HepG2 (cell line): ENCODE measurements around the gene MRPL58. TPM values are rescaled to one million over a fixed set of nuclear protein-coding genes. Genes with fewer than 3 reads are reported as not detected.

Source experiments
- ATAC-seq: fragments of 200-7000 bp; cut with Tn5 transposase; 3 replicates; pipeline ENCODE4 v1.9.1; 2020; ENCODE audit warnings: mild to moderate bottlenecking, moderate library complexity
- BruUV-seq: library from RNA; stranded (reverse); fragments of 400-500 nt; replicated peaks from 2 replicates; lab custom pipeline; 2021; lab: Mats Ljungman, UMichigan
- CTCF ChIA-PET: fragments of 300-600 bp; formaldehyde crosslinking; extraction: SDS; loops from one replicate; lab custom pipeline; 2021; ENCODE audit warnings: low total read pairs, inconsistent platforms, low intra/inter-chr PET ratio; lab: Yijun Ruan, JAX
- POLR2A ChIA-PET: fragments of 350-600 bp; sonication (Branson Sonifier 250); formaldehyde crosslinking; loops from one replicate; lab custom pipeline; 2020; ENCODE audit warnings: antibody characterized with exemption, inconsistent platforms; lab: Yijun Ruan, JAX
- DNase-seq: peaks from one replicate; pipeline ENCODE4 v3.0.0-alpha.2; 2015; ENCODE audit warnings: low spot score
- FAIRE-seq: peaks from 3 replicates; lab custom pipeline; 2011; peaks lifted over from hg19 to GRCh38; lab: Jason Lieb, UNC
- H2AFZ ChIP-seq: one replicate; pipeline ENCODE4 v1.6.1; 2011; ENCODE audit warnings: low read length, inconsistent platforms
- H3K27ac ChIP-seq: fragments of 300-600 bp; 3 replicates; pipeline ENCODE4 v1.8.0; 2011; ENCODE audit warnings: mixed run types, mild to moderate bottlenecking, mixed read lengths, low read length, inconsistent platforms; ENCODE audit not compliant: insufficient read depth; ENCODE audit errors: extremely low read length
- H3K27me3 ChIP-seq, 2 experiments: fragments of 200-600 bp in 1 of 2; 2 replicates in 1 of 2; 3 replicates in 1 of 2; pipeline versions ENCODE4 v1.6.0 to v1.8.0; 2011; ENCODE audit warnings: low read length in 2 of 2, mild to moderate bottlenecking in 2 of 2, moderate library complexity in 2 of 2, inconsistent platforms in 1 of 2; ENCODE audit not compliant: insufficient read depth in 2 of 2, control insufficient read depth in 1 of 2
- H3K36me3 ChIP-seq, 2 experiments: fragments of 200-600 bp in 1 of 2; replicated peaks in 1 of 2; 2 replicates in 1 of 2; 3 replicates in 1 of 2; pipeline versions ENCODE4 v1.5.1 to v1.8.0; 2011; ENCODE audit warnings: low read length in 2 of 2, inconsistent platforms in 1 of 2; ENCODE audit not compliant: insufficient read depth in 2 of 2, control insufficient read depth in 1 of 2
- H3K4me1 ChIP-seq: 2 replicates; pipeline ENCODE4 v1.5.1; 2012; ENCODE audit warnings: low read length, inconsistent platforms; ENCODE audit not compliant: insufficient read depth
- H3K4me2 ChIP-seq: 2 replicates; pipeline ENCODE4 v1.6.0; 2011; ENCODE audit warnings: low read depth, low read length, inconsistent platforms
- H3K4me3 ChIP-seq, 3 experiments: fragments of 200-600 bp in 1 of 3; sonication (generic), shearing (Covaris generic) in 1 of 3; replicated peaks in 1 of 3; 2 replicates each; pipeline ENCODE4 v1.5.1; 2011 to 2016; ENCODE audit warnings: low read length in 3 of 3, inconsistent platforms in 2 of 3, low read depth in 2 of 3, mild to moderate bottlenecking in 2 of 3, control low read depth in 1 of 3, mixed read lengths in 1 of 3; ENCODE audit not compliant: insufficient read depth in 1 of 3
- H3K79me2 ChIP-seq: one replicate; pipeline ENCODE4 v1.6.1; 2011; ENCODE audit warnings: low read length, inconsistent platforms; ENCODE audit not compliant: insufficient read depth
- H3K9ac ChIP-seq: 2 replicates; pipeline ENCODE4 v1.6.0; 2011; ENCODE audit warnings: mild to moderate bottlenecking, low read depth, low read length, inconsistent platforms; ENCODE audit not compliant: insufficient read depth
- H3K9me3 ChIP-seq: 2 replicates; pipeline ENCODE4 v1.5.1; 2012; ENCODE audit warnings: mild to moderate bottlenecking, low read length
- H4K20me1 ChIP-seq: 2 replicates; pipeline ENCODE4 v1.6.0; 2011; ENCODE audit warnings: inconsistent platforms, mild to moderate bottlenecking, low read length, moderate library complexity; ENCODE audit not compliant: insufficient read depth
- GLI4 ChIP-seq: sonication (generic); formaldehyde crosslinking; IDR thresholded peaks from 2 replicates; pipeline ENCODE4 v1.5.1; 2020; ENCODE audit warnings: missing genetic modification reagents, mild to moderate bottlenecking, moderate library complexity, borderline replicate concordance
- TCF12 ChIP-seq, 2 experiments: fragments of 450-650 bp in 1 of 2; sonication (generic) in 1 of 2; formaldehyde crosslinking in 1 of 2; IDR thresholded peaks; 2 replicates each; pipeline versions ENCODE4 v1.6.1 to v1.8.0; 2017 to 2022; ENCODE audit warnings: antibody characterized with exemption in 1 of 2, mild to moderate bottlenecking in 1 of 2, missing genetic modification reagents in 1 of 2, moderate library complexity in 1 of 2
- ZNF33A ChIP-seq: sonication (generic); formaldehyde crosslinking; IDR thresholded peaks from 2 replicates; pipeline ENCODE4 v1.5.1; 2020; ENCODE audit warnings: missing genetic modification reagents, mild to moderate bottlenecking, moderate library complexity, borderline replicate concordance
- WGBS: methylation state at CpG from one replicate; pipeline ENCODE4 v1.1.6; 2017; ENCODE audit warnings: low lambda C conversion rate; 5-methylcytosine and 5-hydroxymethylcytosine counted together
- in situ Hi-C: cut with HindIII; loops from 2 replicates; pipeline ENCODE4 v1.10.0; 2017; ENCODE audit warnings: low pct_unique_long_range_greater_than_20kb; ENCODE audit not compliant: extremely low pct_ligation_motif_present
- intact Hi-C: fragments of 100-400 bp; cut with micrococcal nuclease; formaldehyde crosslinking; loops from one replicate; pipeline ENCODE4 v1.10.0; 2022; ENCODE audit not compliant: unreplicated experiment
- polyA plus RNA-seq, 8 experiments: library from polyadenylated mRNA; depleted of rRNA in 3 of 8; stranded (reverse) in 7 of 8; unstranded in 1 of 8; fragments of >200 nt; fragmentation: Illumina TruSeq in 4 of 8; extraction: Trizol in 4 of 8; gene quantifications; 2 replicates each; pipeline versions ENCODE4 v1.2.1 to v1.2.3, GENCODE V29; 2011 to 2016; ENCODE audit warnings: low read depth in 4 of 8, missing spikeins in 1 of 8, mixed read lengths in 1 of 8; ENCODE audit not compliant: insufficient read depth in 1 of 8
- total RNA-seq, 5 experiments: library from RNA; depleted of rRNA; stranded (reverse); fragments of >200 nt; fragmentation: Illumina TruSeq; extraction: Trizol; gene quantifications; 2 replicates each; pipeline ENCODE4 v1.2.3, GENCODE V29; 2016; ENCODE audit warnings: low read depth in 1 of 5
- TF ChIP-seq, protein P1 (sequence below): sonication (generic); formaldehyde crosslinking; IDR thresholded peaks from 2 replicates; pipeline ENCODE4 v1.5.0; 2020; ENCODE audit warnings: mild to moderate bottlenecking, missing genetic modification reagents, borderline replicate concordance
- TF ChIP-seq, protein P2 (sequence below): sonication (generic); formaldehyde crosslinking; IDR thresholded peaks from 2 replicates; pipeline ENCODE4 v1.4.0; 2020; ENCODE audit warnings: missing genetic modification reagents, low read depth, mild to moderate bottlenecking, borderline replicate concordance
- TF ChIP-seq, protein P3 (sequence below): sonication (generic); formaldehyde crosslinking; IDR thresholded peaks from 2 replicates; pipeline ENCODE4 v1.4.0; 2020; ENCODE audit warnings: missing genetic modification reagents
- TF ChIP-seq, protein P4 (sequence below): IDR thresholded peaks from 2 replicates; pipeline ENCODE4 v1.6.1; 2016; ENCODE audit warnings: mild to moderate bottlenecking
- TF ChIP-seq, protein P5 (sequence below): sonication (generic); formaldehyde crosslinking; IDR thresholded peaks from 2 replicates; pipeline ENCODE4 v1.5.0; 2020; ENCODE audit warnings: missing genetic modification reagents

The MRPL58 gene
- total and polyA plus RNA-seq, 2 of the 13 experiments (the other 11 are each of a cell fraction or from before 2014, with no cell fraction given) = 44.9 to 68.9 TPM

DNA sequence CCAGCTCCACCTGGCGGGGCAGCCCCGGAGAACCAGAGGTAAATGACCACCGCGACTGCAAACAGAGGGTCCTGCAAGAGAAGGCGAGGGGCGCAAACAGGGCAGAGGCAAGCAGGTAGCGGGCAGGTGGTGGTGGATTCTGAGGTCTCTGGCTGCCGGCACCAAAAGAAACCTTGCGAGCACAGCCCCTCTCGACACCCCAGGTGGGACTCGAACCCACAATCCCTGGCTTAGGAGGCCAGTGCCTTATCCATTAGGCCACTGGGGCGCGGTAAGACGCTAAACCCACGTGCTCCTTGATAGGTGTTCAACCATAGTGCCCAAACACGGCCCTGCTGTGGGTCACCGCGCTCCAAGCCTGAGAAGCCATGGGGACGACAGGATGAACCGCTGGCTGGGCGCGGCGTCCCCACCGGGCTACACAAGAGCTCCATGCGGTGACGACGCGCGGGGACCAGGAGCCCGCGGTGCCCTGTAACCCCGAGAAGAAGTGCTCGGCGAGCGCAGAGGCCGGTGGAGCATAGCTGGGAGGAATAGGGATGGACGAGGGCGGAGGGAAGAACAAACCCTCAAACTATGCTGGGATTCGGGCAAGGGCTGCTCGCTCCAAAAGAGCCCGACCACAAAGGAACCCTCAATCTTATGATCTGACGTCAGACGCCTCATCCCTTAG lies 21.9 kb downstream of the MRPL58 start:
- Histone ChIP-seq H4K20me1 (no peaks in the 10 kb centered on the region), H3K9ac (peak overlapping the region; percentile 90), H2AFZ (peak overlapping the region; percentile 60), H3K4me1 (peaks cover 37% of the 10 kb centered on the region), H3K36me3 (peaks cover 6% of the 10 kb centered on the region in 2 experiments; a peak in 4 of 5 replicates), H3K79me2 (no peaks in the 10 kb centered on the region), H3K9me3 (no peaks in the 10 kb centered on the region), H3K27me3 (peaks cover 0 to 6% of the 10 kb centered on the region in 2 experiments; a peak in 3 of 5 replicates), H3K4me2 (peak overlapping the region; percentile 98), H3K27ac (peak overlapping the region; percentile 94), H3K4me3 (peak overlapping the region; percentile 76 to 93 (median 91))
- POLR2A ChIA-PET = interaction anchor here (0.6 to 4.1 kb wide), 34 partner anchors 8 to 359 kb away, joined by 3 to 77 read pairs (median 6); partner anchors contain the start of genes ARMC7, ATP5PD, CDR2L and FDXR
- CTCF ChIA-PET = interaction anchor here (1.3 kb wide), 1 partner anchor 74 kb away, joined by 3 read pairs; no protein-coding TSS in a partner anchor
- under 1% methylated on average over 37 of the region's 43 CpGs for WGBS
- in situ Hi-C loops = no loop called here
- FAIRE-seq (peak; percentile 72), ATAC-seq (peak; percentile 58), DNase-seq (peak; percentile 94)
- BruUV-seq = TSS peak; percentile 50
- intact Hi-C loops = loop anchor here (1.0 to 2.0 kb wide), 3 partner anchors 47 to 52 kb away; partner anchors contain the start of genes CDR2L and SLC16A5
- peak; percentile 68; the same call in 1 of the 2 replicates for TF ChIP-seq GLI4 (CRISPR knock-in tag)
- TF ChIP-seq, protein P1, sequence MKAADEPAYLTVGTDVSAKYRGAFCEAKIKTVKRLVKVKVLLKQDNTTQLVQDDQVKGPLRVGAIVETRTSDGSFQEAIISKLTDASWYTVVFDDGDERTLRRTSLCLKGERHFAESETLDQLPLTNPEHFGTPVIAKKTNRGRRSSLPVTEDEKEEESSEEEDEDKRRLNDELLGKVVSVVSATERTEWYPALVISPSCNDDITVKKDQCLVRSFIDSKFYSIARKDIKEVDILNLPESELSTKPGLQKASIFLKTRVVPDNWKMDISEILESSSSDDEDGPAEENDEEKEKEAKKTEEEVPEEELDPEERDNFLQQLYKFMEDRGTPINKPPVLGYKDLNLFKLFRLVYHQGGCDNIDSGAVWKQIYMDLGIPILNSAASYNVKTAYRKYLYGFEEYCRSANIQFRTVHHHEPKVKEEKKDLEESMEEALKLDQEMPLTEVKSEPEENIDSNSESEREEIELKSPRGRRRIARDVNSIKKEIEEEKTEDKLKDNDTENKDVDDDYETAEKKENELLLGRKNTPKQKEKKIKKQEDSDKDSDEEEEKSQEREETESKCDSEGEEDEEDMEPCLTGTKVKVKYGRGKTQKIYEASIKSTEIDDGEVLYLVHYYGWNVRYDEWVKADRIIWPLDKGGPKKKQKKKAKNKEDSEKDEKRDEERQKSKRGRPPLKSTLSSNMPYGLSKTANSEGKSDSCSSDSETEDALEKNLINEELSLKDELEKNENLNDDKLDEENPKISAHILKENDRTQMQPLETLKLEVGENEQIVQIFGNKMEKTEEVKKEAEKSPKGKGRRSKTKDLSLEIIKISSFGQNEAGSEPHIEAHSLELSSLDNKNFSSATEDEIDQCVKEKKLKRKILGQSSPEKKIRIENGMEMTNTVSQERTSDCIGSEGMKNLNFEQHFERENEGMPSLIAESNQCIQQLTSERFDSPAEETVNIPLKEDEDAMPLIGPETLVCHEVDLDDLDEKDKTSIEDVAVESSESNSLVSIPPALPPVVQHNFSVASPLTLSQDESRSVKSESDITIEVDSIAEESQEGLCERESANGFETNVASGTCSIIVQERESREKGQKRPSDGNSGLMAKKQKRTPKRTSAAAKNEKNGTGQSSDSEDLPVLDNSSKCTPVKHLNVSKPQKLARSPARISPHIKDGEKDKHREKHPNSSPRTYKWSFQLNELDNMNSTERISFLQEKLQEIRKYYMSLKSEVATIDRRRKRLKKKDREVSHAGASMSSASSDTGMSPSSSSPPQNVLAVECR = no peak; the same call in 1 of the 2 replicates
- TF ChIP-seq, protein P2, sequence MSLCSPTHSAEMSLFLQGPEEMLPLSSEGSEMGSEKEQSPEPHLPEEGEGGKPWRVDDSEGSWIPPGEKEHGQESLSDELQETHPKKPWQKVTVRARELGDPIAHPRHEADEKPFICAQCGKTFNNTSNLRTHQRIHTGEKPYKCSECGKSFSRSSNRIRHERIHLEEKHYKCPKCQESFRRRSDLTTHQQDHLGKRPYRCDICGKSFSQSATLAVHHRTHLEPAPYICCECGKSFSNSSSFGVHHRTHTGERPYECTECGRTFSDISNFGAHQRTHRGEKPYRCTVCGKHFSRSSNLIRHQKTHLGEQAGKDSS (CRISPR knock-in tag) = peak; percentile 95; the same call in 1 of the 2 replicates
- no peak for TF ChIP-seq TCF12 (IDR thresholded peaks at IDR 0.05)
- TF ChIP-seq TCF12 (CRISPR knock-in tag; IDR thresholded peaks at IDR 0.05) = peak; percentile 45; the same call in 1 of the 2 replicates
- TF ChIP-seq, protein P3, sequence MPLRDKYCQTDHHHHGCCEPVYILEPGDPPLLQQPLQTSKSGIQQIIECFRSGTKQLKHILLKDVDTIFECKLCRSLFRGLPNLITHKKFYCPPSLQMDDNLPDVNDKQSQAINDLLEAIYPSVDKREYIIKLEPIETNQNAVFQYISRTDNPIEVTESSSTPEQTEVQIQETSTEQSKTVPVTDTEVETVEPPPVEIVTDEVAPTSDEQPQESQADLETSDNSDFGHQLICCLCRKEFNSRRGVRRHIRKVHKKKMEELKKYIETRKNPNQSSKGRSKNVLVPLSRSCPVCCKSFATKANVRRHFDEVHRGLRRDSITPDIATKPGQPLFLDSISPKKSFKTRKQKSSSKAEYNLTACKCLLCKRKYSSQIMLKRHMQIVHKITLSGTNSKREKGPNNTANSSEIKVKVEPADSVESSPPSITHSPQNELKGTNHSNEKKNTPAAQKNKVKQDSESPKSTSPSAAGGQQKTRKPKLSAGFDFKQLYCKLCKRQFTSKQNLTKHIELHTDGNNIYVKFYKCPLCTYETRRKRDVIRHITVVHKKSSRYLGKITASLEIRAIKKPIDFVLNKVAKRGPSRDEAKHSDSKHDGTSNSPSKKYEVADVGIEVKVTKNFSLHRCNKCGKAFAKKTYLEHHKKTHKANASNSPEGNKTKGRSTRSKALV (CRISPR knock-in tag) = no peak
- no peak; the same call in 1 of the 2 replicates for TF ChIP-seq ZNF33A (CRISPR knock-in tag)
- TF ChIP-seq, protein P4, sequence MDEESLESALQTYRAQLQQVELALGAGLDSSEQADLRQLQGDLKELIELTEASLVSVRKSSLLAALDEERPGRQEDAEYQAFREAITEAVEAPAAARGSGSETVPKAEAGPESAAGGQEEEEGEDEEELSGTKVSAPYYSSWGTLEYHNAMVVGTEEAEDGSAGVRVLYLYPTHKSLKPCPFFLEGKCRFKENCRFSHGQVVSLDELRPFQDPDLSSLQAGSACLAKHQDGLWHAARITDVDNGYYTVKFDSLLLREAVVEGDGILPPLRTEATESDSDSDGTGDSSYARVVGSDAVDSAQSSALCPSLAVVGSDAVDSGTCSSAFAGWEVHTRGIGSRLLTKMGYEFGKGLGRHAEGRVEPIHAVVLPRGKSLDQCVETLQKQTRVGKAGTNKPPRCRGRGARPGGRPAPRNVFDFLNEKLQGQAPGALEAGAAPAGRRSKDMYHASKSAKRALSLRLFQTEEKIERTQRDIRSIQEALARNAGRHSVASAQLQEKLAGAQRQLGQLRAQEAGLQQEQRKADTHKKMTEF (CRISPR knock-in tag) = no peak
- TF ChIP-seq, protein P5, sequence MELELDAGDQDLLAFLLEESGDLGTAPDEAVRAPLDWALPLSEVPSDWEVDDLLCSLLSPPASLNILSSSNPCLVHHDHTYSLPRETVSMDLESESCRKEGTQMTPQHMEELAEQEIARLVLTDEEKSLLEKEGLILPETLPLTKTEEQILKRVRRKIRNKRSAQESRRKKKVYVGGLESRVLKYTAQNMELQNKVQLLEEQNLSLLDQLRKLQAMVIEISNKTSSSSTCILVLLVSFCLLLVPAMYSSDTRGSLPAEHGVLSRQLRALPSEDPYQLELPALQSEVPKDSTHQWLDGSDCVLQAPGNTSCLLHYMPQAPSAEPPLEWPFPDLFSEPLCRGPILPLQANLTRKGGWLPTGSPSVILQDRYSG = peak; percentile 94; the same call in 1 of the 2 replicates
